Measurements from ENCODE around the gene ERC2. TPM values are rescaled to one million over a fixed set of nuclear protein-coding genes. Genes with fewer than 3 reads are reported as not detected.

ERC2 gene
- total RNA-seq, 3 donors from 2014 or later: 0.64 to 7.3 (median 1.3) TPM

DNA sequence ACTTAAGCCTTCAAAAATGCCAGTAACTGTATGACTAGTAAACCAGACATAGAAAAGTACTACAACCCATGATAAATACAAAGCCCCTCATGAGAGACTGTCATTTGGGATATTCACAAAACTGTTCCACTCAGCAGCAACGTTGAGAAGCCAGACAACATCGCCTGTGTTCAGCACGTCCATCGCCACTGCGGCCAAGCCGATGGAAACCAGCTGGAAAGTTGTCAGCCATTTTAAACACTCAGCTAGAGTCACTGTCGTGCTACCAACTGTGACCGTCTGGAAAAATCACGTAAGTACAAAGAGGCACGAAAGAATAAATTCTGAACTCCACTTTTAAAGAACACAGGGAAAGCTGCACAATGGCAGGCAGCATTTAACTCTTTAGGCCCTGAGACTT lies 640.5 kb downstream of the ERC2 start:
- intact Hi-C loops (cut with DNase I; ENCODE audit: low total_unique reads): no loop called here
- no peak for DNase-seq (ENCODE audit: low spot score in 2 of 2)
- H3K4me3 ChIP-seq: no peak overlapping the region
- TF ChIP-seq, protein P1, sequence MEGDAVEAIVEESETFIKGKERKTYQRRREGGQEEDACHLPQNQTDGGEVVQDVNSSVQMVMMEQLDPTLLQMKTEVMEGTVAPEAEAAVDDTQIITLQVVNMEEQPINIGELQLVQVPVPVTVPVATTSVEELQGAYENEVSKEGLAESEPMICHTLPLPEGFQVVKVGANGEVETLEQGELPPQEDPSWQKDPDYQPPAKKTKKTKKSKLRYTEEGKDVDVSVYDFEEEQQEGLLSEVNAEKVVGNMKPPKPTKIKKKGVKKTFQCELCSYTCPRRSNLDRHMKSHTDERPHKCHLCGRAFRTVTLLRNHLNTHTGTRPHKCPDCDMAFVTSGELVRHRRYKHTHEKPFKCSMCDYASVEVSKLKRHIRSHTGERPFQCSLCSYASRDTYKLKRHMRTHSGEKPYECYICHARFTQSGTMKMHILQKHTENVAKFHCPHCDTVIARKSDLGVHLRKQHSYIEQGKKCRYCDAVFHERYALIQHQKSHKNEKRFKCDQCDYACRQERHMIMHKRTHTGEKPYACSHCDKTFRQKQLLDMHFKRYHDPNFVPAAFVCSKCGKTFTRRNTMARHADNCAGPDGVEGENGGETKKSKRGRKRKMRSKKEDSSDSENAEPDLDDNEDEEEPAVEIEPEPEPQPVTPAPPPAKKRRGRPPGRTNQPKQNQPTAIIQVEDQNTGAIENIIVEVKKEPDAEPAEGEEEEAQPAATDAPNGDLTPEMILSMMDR (IDR thresholded peaks at IDR 0.05): no peak
- TF ChIP-seq POLR2AphosphoS5 (IDR thresholded peaks at IDR 0.05): no peak
- no peak for TF ChIP-seq POLR2A (IDR thresholded peaks at IDR 0.05)
- no peaks in the 10 kb centered on the region for H3K9me3 ChIP-seq
- H3K36me3 ChIP-seq: no peaks in the 10 kb centered on the region
- no peaks in the 10 kb centered on the region for H3K27me3 ChIP-seq
- no peak overlapping the region for H3K27ac ChIP-seq
- no peaks in the 10 kb centered on the region for H3K4me1 ChIP-seq

DNA sequence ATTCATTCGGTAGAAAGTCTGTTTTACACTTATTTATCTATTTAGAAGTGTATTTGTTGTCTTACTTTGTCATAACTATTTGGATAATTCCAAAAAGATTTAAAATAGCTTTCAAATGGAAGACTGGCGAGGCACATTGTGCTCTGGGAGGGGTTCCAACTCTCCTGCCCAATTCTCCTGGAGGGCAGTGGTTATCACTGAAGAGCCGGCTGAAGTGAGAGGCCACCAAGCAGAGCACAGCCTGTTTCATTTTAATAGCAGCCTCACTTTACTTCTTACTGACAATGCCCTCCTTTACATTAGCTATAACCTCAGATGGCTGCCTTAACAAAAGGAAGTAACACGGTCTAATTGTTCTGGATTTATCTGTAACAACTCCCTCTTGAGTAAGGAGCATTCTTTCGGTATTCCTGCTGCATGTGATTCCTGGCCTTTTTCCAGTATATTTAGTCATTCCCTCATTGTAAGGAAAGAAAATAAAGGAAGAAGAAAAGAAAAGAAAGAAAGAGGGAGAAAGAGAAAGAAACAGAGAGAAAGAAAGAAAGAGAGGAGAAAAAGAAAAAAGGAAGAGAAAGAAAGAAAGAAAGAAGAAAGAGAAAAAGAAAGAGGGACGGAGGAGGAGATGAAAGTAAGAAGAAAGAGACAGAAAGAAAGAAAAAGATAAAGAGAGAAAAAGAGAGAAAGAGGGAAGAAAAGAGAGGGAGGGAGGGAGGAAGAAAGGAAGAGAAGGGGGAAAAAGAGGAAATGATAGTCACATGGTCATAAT lies 641.4 kb downstream of the ERC2 start:
- Histone ChIP-seq H3K27ac (no peak overlapping the region), H3K36me3 (no peaks in the 10 kb centered on the region), H3K27me3 (no peaks in the 10 kb centered on the region), H3K9me3 (no peaks in the 10 kb centered on the region), H3K4me3 (no peak overlapping the region), H3K4me1 (no peaks in the 10 kb centered on the region)
- intact Hi-C loops (cut with DNase I; ENCODE audit: low total_unique reads): no loop called here
- no peak for DNase-seq (ENCODE audit: low spot score in 2 of 2)
- TF ChIP-seq POLR2A (IDR thresholded peaks at IDR 0.05): no peak
- no peak for TF ChIP-seq POLR2AphosphoS5 (IDR thresholded peaks at IDR 0.05)
- TF ChIP-seq, protein P1 (IDR thresholded peaks at IDR 0.05): no peak

- DNase-seq (ENCODE audit: low spot score in 2 of 2): no peak
- Histone ChIP-seq H3K9me3 (no peaks in the 10 kb centered on the region), H3K4me1 (no peaks in the 10 kb centered on the region), H3K27ac (no peak overlapping the region), H3K27me3 (no peaks in the 10 kb centered on the region), H3K4me3 (no peak overlapping the region), H3K36me3 (no peaks in the 10 kb centered on the region)
- no peak for TF ChIP-seq POLR2A (IDR thresholded peaks at IDR 0.05)
- TF ChIP-seq POLR2AphosphoS5 (IDR thresholded peaks at IDR 0.05): no peak
- TF ChIP-seq, protein P1 (IDR thresholded peaks at IDR 0.05): no peak
- intact Hi-C loops (cut with DNase I; ENCODE audit: low total_unique reads): no loop called here
These were observed 642.2 kb downstream of the ERC2 start for GRCh38 chr3:55826097-55826496.

- intact Hi-C loops (cut with DNase I; ENCODE audit: low total_unique reads): no loop called here
- DNase-seq (ENCODE audit: low spot score in 2 of 2): no peak
- Histone ChIP-seq H3K27ac (no peak overlapping the region), H3K4me1 (no peaks in the 10 kb centered on the region), H3K36me3 (no peaks in the 10 kb centered on the region), H3K4me3 (no peak overlapping the region), H3K9me3 (no peaks in the 10 kb centered on the region), H3K27me3 (no peaks in the 10 kb centered on the region)
- TF ChIP-seq POLR2AphosphoS5 (IDR thresholded peaks at IDR 0.05) (no peak), POLR2A (IDR thresholded peaks at IDR 0.05) (no peak)
- TF ChIP-seq, protein P1 (IDR thresholded peaks at IDR 0.05): no peak
These were observed 643.9 kb downstream of the ERC2 start for GRCh38 chr3:55824406-55824805.

DNA sequence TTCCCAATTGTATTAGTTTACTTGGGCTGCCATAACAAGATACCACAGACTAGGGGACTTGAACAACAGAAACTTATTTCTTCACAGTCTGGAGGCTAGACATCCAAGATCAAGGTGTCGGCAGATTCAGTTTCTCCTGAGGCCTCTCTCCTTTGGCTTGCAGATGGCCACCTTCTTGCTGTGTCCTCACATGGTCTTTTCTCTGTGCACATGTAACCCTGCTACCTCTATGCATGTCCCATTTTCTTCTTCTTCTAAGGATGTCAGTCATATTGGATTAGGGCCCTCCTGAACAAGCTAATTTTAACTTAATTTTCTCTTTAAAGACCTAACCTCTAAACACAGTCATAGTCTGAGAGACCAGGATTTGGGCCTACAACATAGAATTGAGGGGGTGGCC lies 644.4 kb downstream of the ERC2 start:
- no peak for DNase-seq (ENCODE audit: low spot score in 2 of 2)
- H3K4me1 ChIP-seq: no peaks in the 10 kb centered on the region
- H3K36me3 ChIP-seq: no peaks in the 10 kb centered on the region
- H3K9me3 ChIP-seq: no peaks in the 10 kb centered on the region
- no peak for TF ChIP-seq POLR2A (IDR thresholded peaks at IDR 0.05)
- TF ChIP-seq, protein P1 (IDR thresholded peaks at IDR 0.05): no peak
- TF ChIP-seq POLR2AphosphoS5 (IDR thresholded peaks at IDR 0.05): no peak
- intact Hi-C loops (cut with DNase I; ENCODE audit: low total_unique reads): no loop called here
- no peaks in the 10 kb centered on the region for H3K27me3 ChIP-seq
- no peak overlapping the region for H3K27ac ChIP-seq
- no peak overlapping the region for H3K4me3 ChIP-seq

All from breast epithelium (tissue), 4 donors.